Mononuclear cell (primary cell): Measurements from ENCODE around the gene PFKP. TPM values are rescaled to one million over a fixed set of nuclear protein-coding genes. Genes with fewer than 3 reads are reported as not detected.

Source experiments
- H3K27me3 ChIP-seq: 2 replicates; pipeline ENCODE4 v1.6.0; 2011; ENCODE audit warnings: low read length, control low read depth; ENCODE audit not compliant: insufficient read depth
- H3K4me1 ChIP-seq: 2 replicates; pipeline ENCODE4 v1.5.1; 2011; ENCODE audit warnings: mild to moderate bottlenecking, low read length, control low read depth; ENCODE audit not compliant: insufficient read depth
- H3K4me3 ChIP-seq: 2 replicates; pipeline ENCODE4 v1.5.1; 2011; ENCODE audit warnings: mild to moderate bottlenecking, low read length, moderate library complexity
- H3K9me3 ChIP-seq: 2 replicates; pipeline ENCODE4 v1.5.1; 2011; ENCODE audit warnings: low read depth, mild to moderate bottlenecking, control low read depth, low read length
- total RNA-seq: library from RNA; depleted of rRNA; stranded (reverse); fragments of >200 nt; gene quantifications from one replicate; pipeline ENCODE4 v1.2.3, GENCODE V29; 2012

The PFKP gene
- total RNA-seq, 1 donor: 23.1 TPM

DNA sequence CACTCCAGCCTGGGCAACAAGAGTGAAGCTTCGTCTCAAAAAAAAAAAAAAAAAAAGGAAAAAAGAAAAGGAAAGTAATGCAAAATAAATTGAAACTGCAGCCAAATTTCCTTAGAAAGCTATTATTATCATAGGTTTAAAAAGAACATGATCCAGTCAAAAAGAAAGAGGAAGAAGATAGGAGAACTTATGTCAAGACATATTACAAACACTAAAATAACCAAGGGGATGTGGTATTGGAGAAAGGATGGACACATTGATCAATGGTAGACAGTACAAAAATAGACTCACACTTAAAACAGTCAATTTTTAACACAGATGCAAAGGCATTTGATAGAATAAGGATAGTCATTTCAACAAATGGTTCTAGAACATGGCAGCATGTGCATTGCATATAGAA is 27.3 kb upstream of the PFKP start:
- Histone ChIP-seq H3K4me1 (peaks cover 15% of the 10 kb centered on the region), H3K9me3 (no peaks in the 10 kb centered on the region), H3K27me3 (no peaks in the 10 kb centered on the region), H3K4me3 (no peak overlapping the region)

DNA sequence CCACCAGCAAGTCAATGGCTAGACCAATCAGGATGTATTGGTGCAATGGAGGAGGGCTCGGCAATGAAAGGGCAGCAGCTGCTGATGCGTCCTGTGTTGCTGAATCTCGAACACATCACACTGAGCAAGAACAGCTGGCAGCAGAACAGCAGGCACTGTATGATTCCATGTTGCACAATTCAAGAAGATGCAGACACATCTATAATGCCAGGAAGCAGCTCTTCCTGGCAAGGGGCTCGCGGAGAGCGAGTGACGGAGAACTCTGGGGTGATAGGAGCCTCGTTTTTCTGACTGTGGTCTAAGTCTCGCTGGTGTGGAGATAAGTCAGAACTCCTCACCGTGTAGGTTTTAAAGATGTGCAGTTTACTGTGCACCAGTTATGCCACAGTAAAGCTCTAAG is 24.8 kb upstream of the PFKP start:
- Histone ChIP-seq H3K9me3 (no peaks in the 10 kb centered on the region), H3K4me1 (no peaks in the 10 kb centered on the region), H3K4me3 (no peak overlapping the region), H3K27me3 (no peaks in the 10 kb centered on the region)

DNA sequence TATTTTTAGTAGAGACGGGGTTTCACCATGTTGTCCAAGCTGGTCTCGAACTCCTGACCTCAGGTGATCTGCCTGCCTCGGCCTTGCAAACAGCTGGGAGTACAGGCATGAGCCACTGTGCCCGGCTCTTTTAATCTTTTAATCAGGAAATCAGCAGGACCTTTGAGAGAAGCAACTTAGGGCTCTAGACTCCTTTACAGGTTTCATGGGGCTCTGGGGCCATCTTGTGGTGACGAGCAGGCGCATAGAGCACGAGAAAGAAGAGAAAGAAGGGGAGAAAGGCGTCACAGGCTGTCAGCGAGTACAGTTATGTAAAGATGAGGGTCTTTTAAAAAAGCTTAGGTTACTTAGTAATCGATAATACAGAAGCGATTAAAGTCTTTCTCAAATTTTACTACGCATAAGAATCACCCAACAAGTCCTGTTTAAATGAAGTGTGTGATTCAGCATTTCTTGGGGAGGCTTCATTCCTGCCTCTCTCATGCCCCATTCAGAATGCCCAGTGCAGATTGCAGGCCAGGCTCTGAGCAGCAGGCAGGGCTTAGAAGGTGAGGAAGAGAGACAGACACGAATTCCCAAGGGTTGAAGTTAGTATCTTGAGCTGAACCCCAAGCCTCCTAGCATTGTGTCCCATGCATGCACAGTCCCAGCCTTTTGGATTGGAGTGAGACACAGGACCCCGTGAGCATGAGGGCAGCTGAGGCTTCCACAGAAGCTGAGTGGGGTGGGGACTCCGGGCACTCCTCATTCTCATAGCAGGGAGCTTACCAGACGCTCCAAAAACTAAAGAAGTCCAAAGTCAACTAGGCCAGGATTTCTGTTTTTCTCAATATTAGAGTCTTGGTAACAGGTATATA is 23.6 kb upstream of the PFKP start:
- Histone ChIP-seq H3K4me3 (no peak overlapping the region), H3K9me3 (no peaks in the 10 kb centered on the region), H3K27me3 (no peaks in the 10 kb centered on the region), H3K4me1 (no peaks in the 10 kb centered on the region)

DNA sequence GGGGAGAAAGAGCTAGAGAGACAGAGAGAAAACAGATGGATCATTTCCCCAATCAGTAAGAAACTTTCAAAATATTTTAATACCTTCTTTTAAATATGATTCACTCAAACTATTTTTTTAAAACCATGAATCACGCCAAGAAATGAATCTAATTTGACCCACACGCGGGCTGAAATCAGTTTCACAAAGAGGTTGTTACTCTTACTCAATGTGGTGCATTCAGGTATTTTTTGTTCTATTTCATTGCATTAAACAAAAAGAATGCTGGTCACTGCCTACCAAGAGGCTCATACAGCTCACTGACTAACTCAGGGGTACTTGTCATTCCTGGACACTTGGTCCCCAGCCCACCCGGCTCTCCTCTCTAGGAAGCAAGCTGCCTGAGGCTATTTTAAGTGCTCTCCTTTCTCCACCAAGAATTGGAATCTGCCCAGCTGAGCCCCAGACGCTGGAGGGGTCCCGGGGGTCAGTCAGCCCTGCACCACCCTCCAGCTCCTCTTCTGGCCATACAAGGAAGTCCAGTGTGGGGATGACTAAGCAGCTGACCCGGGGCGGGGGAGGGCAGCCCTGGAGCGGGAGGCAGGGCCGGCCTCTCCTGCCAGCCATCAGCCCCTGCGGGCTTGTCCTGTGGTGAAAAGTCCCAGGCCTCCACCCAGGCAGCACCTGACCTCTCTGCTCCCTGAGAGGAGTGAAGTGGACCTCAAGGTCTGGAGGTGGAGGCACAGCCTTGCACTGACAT is 21.7 kb upstream of the PFKP start:
- Histone ChIP-seq H3K27me3 (no peaks in the 10 kb centered on the region), H3K4me1 (no peaks in the 10 kb centered on the region), H3K4me3 (no peak overlapping the region), H3K9me3 (no peaks in the 10 kb centered on the region)

DNA sequence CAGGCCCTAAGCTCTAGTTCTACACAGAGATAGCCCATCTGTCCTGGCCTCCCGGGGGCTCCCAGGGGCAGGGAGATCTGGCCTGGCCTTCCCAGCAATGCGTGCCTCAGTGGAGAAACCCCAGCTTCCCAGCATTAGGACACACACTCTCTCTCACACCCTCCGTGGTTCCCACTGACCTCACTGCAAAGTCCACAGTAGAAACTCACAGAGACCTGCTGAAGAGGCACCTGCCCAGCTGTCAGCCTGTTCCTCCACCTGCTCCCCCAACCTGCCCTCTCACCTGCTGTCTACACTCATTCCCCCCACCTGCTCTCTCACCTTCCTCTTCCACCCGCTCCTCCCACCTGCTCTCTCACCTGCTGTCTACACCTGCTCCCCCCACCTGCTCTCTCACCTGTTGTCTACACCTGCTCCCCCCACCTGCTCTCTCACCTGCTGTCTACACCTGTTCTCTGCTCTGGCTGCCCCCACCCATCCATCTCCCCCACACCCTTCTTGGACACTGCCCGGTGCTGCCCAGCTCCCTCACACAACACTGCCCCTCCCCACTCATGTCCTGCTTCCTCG is 21.1 kb upstream of the PFKP start:
- no peaks in the 10 kb centered on the region for H3K4me1 ChIP-seq
- no peaks in the 10 kb centered on the region for H3K9me3 ChIP-seq
- no peak overlapping the region for H3K4me3 ChIP-seq
- no peaks in the 10 kb centered on the region for H3K27me3 ChIP-seq

DNA sequence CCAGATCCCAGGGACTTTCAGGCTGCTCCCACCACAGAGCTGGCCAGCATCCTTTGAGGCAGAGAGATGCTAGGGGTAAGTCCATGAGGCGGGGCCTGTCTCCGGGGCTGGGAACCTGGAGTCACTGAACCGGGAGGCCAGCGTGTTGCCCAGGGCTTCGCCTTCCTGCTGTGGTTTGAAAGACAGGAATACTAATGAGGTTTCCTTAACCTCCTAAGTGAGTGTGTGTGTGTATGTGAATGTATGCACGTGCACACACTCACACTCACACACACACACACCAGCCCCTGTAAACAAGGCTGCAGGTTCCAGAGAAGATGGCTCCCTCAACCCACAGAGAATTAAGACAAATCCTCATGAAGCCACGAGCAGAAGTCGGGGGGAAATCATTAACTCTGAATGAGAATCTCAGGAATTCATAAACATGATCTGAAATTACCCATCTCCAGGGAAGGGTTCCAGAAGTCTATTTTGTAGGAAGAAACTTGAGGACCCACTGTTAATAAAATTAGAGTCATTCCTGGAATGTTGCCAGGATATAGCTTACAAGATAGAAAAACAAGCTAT is 20.3 kb upstream of the PFKP start:
- Histone ChIP-seq H3K4me3 (no peak overlapping the region), H3K9me3 (no peaks in the 10 kb centered on the region), H3K27me3 (no peaks in the 10 kb centered on the region), H3K4me1 (no peaks in the 10 kb centered on the region)

DNA sequence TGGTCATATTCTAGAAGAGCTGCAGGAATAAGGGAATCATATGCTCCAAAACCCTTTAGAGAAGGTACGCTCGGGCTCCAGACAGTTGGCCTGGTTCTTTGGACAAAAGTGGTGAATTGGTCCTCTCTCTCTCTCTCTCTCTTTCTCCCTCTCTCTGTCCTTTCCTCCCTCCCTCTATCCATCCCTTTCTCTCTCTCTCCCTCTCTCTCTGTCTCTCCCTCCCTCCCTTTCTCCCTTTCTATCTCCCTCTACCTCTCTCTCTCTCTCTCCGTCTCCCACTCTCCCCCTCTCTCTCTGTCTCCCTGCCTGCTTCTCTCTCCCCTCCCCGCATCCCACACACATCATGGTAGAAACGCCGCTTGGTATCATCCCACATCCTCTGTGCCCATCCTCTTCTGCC is 19.8 kb upstream of the PFKP start:
- Histone ChIP-seq H3K4me1 (no peaks in the 10 kb centered on the region), H3K9me3 (no peaks in the 10 kb centered on the region), H3K27me3 (no peaks in the 10 kb centered on the region), H3K4me3 (no peak overlapping the region)

DNA sequence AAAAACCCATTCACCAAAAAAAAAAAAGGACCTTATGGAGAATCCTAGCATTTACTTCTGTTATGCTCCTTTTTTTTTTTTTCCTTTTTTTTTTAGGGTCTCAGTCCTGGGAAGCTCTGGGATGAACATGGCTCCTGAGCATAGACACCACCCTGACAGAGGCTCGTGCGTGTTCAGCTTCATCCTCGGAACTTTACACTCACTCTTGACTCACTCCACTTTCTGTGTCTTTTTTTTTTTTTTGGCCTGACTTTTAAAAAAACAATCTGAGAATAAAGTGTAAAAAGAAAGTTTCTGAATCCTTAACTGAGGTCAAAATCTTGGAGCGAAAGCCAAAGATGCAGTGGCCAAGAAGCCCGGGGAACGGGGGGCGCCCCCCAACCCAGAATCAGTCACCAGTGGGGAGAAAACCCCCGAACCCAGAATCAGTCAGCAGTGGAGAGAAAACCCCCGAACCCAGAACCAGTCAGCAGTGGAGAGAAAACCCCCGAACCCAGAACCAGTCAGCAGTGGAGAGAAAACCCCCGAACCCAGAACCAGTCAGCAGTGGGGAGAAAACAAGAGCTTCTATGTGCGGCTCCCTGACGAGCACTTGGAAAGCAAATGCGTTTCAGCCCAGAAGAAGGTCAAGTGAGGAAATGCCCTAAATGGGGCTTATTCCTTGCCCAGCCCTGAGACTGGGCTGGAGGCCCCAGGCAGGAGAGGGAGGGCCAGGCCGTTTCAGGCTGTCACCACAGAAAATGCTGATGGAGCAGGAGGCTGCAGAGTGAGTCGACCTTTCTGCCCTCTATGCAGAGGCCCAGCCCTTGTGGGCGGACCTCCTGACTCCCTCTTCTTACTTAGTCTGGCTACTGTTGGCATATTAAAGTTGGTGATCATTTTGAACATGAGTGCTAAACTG is 19.0 kb upstream of the PFKP start:
- H3K27me3 ChIP-seq: no peaks in the 10 kb centered on the region
- no peaks in the 10 kb centered on the region for H3K9me3 ChIP-seq
- H3K4me3 ChIP-seq: no peak overlapping the region
- no peaks in the 10 kb centered on the region for H3K4me1 ChIP-seq

DNA sequence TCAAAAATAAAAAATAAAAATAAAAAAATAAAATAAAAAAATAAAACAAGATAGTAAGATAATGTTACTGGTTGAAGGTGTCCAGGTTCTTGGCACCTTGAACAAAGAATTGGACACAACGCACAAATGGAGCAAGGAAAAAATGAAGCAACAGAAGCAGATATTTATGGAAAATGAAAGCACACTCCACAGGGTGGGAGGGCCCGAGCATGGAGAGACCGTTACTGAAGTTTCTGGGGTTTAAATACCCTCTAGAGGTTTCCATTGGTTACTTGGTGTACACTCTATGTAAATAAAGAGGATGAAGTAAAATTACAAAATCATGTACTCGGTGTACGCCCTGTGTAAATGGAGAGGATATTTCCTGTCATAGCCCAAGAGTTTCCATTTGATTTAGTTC is 15.7 kb upstream of the PFKP start:
- H3K4me3 ChIP-seq: no peak overlapping the region
- no peaks in the 10 kb centered on the region for H3K4me1 ChIP-seq
- no peaks in the 10 kb centered on the region for H3K9me3 ChIP-seq
- H3K27me3 ChIP-seq: no peaks in the 10 kb centered on the region

DNA sequence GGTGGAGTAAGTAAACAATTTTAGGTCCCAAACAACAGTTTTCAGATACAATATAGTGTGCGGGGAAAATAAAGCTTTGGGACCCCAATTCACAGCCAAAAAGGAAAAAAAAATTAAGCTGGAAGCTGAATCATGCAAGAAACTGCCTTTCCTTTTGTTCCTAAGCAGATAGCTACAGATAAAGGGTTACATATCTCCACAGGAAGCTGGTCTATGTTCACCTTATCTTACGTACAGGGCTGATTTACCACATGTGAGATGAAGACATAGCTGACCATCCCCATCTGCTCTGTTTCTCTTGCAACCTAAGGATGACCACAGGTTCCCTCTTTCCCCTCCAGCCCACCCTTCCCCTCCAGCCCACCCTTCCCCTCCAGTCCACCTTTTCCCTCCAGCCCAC is 14.2 kb upstream of the PFKP start:
- H3K4me3 ChIP-seq: no peak overlapping the region

DNA sequence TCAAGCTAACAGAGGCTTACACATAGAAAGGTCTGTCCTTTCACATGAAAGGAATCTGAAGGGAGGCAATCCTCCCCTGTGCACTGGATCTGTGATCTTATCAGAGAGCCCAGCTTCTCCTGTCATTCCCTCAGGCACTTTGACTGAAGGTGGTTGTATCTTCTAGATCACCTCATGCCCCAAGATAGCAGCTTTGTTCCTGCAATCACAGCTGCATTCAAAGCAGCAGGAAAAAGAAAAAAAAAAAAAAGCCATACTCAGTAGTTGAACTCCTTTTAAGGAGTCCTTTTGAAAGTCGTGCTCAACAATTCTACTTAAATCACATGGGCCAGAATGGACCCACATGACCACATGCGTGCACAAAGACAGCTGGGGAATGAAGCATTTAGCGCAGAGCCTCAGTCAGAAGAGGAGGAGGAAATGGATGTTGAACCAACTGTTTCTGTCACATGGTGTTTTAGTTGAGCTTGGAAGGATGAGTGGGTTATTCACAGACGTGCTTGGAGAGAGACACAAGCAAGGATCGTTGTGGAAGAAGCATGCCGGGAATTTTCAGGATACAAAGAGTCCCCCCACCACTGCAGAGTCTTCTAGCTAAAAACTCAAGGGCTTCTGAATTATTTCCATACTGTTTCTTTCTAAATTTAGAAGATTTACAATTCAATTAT is 13.0 kb upstream of the PFKP start:
- Histone ChIP-seq H3K27me3 (no peaks in the 10 kb centered on the region), H3K9me3 (no peaks in the 10 kb centered on the region), H3K4me3 (no peak overlapping the region), H3K4me1 (no peaks in the 10 kb centered on the region)

More for the DNA sequence above, 14.2 kb upstream of the PFKP start:
- Histone ChIP-seq H3K27me3 (no peaks in the 10 kb centered on the region), H3K4me1 (no peaks in the 10 kb centered on the region), H3K9me3 (no peaks in the 10 kb centered on the region)

DNA sequence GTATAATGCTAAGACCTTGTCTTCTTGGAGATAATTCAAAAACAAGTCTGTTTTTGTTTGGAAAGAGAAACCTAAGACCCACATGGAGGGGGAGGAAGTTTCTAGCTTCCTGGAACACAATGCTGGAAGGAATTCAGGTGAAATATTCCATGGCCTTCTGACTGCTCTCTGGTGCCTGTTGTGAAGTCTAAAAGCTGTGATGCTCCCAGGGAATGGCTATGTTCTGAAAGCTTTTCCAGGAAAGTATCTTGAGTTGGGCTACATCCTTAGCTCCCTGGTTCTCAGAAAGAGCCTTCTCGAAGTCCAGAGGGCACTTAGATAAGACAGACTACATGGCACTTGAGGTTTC is 12.5 kb upstream of the PFKP start:
- Histone ChIP-seq H3K9me3 (no peaks in the 10 kb centered on the region), H3K4me3 (no peak overlapping the region), H3K4me1 (no peaks in the 10 kb centered on the region), H3K27me3 (no peaks in the 10 kb centered on the region)

DNA sequence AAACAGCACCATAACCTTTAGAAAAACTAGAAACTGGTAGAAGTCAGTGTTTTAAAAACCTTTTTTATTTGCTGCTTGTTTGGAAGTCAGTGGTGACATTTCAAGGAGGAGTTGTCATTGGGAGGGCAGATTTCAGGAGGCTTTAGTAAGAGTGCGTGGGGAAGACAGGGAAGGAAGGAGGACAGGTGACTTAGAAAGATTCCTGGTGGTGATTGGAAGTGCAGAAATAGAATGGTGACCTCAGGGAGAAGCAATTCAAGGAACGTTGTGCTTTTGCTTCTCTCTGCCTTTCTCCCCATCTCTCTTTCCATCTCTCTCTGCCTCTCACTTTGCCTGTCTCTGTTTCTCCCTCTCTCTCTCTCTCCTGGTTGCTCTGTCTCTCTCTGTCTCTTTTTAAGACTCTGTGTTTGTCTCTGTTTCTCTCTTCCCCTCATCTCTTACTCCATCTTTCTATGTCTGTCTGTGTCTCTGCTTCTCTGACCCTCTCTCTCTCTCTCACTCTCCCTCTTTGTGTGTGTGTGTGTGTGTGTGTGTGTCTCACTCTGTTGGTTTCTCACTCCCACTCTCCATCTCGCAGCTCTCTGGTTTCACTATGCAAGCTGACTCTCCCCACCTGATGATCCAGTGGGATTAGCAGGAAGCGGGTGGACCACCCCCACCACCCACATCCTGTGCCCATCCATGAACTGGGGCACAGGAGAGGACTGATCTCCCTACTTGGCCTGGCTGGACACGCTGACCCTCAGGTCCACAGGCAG is 10.9 kb upstream of the PFKP start:
- Histone ChIP-seq H3K4me3 (no peak overlapping the region), H3K9me3 (no peaks in the 10 kb centered on the region)

DNA sequence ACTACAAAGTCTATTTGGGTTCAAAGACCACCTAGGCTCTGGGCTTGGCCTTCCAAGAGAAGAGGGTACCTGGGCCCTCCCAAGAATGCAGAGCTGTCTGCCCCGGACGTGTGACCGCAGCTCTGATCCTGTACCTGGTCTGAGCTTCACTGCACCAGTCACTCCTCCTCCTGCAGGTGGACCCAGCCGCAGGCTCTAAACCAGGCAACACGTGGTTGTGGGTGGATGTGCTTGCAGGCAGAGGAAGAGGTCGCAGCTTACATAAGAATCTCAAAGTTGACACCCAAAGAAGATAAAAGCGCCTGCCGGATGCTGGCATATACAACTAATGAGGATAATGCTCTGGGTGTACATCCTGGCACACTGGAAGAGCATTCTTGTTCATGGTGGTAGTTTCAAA is 9.4 kb upstream of the PFKP start:
- H3K4me1 ChIP-seq: no peaks in the 10 kb centered on the region
- H3K9me3 ChIP-seq: no peaks in the 10 kb centered on the region
- no peaks in the 10 kb centered on the region for H3K27me3 ChIP-seq
- no peak overlapping the region for H3K4me3 ChIP-seq

More for the DNA sequence above, 10.9 kb upstream of the PFKP start:
- H3K4me1 ChIP-seq: no peaks in the 10 kb centered on the region
- H3K27me3 ChIP-seq: no peaks in the 10 kb centered on the region
